ENCODE data around the gene SIL1. TPM values are rescaled to one million over a fixed set of nuclear protein-coding genes. Genes with fewer than 3 reads are reported as not detected.

SIL1 gene
- total and polyA plus RNA-seq, 2 of the 4 experiments (the other 2 are of a cell fraction), result 56.1 to 66.0 TPM

DNA sequence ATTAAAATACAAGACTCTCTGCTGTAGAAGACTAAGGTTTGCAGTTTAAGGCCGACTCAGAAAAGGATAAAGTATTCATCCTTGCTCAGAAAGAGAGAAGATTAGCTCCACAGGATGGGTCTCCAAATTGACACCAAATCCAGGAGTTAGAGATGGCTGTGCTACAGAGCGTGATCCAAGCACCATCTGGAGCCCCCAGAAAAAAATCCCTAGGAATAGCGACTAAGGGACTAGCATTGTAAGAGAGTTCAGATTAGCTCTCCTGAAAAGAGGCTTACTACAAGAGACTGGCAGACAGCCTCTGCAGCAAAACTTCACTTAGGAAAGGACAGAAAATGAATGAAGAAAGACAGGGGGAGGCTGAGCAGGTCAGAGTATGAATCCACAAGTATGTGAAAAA is 3.7 kb downstream of the SIL1 start:
- H2BK120ac ChIP-seq (ENCODE audit: low read depth, low read length), result no peak overlapping the region
- in situ Hi-C loops (cut with MboI; ENCODE audit: low sequenced_read_pairs) (no loop called here), intact Hi-C loops (cut with micrococcal nuclease) (no loop called here), dilution Hi-C loops (cut with HindIII; ENCODE audit: low sequenced_read_pairs, unreplicated experiment) (no loop called here)
- BruUV-seq (replicated peaks), result no TSS peak
- H3K27ac ChIP-seq (ENCODE audit: insufficient read depth, low read length), result no peak overlapping the region
- H3K14ac ChIP-seq (replicated peaks; ENCODE audit: low read depth, low read length), result no peak overlapping the region
- no CpG with 5 or more reads among the region's 3 CpGs for WGBS, 2 experiments (ENCODE audit: extremely low coverage in 2 of 2, insufficient read length in 1 of 2)
- H3K56ac ChIP-seq (ENCODE audit: extremely low read depth, insufficient read depth, low read length), result no peak overlapping the region
- TF ChIP-seq MAFK (IDR thresholded peaks at IDR 0.05; ENCODE audit: low read depth, low read length) (no peak), MXI1 (IDR thresholded peaks at IDR 0.05; ENCODE audit: borderline replicate concordance, low read depth, low read length) (no peak), NFE2L2 (IDR thresholded peaks at IDR 0.05; ENCODE audit: low read depth, low read length) (no peak), CHD1 (IDR thresholded peaks at IDR 0.05; ENCODE audit: low read depth, low read length) (no peak), FOS (IDR thresholded peaks at IDR 0.05; ENCODE audit: low read depth, low read length) (no peak), RCOR1 (IDR thresholded peaks at IDR 0.05; ENCODE audit: insufficient replicate concordance, low read length) (no peak)
- TF ChIP-seq, protein P1, sequence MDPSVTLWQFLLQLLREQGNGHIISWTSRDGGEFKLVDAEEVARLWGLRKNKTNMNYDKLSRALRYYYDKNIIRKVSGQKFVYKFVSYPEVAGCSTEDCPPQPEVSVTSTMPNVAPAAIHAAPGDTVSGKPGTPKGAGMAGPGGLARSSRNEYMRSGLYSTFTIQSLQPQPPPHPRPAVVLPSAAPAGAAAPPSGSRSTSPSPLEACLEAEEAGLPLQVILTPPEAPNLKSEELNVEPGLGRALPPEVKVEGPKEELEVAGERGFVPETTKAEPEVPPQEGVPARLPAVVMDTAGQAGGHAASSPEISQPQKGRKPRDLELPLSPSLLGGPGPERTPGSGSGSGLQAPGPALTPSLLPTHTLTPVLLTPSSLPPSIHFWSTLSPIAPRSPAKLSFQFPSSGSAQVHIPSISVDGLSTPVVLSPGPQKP (IDR thresholded peaks at IDR 0.05; ENCODE audit: borderline replicate concordance, low read depth, low read length), result no peak
- H3K9me1 ChIP-seq (ENCODE audit: insufficient read depth, low read length), result 0 out of 2 replicates have a peak, but pooled peaks cover 4% of the 10 kb centered on the region
- no peak overlapping the region for H2AK5ac ChIP-seq (ENCODE audit: low read depth, low read length)
- peaks cover 5% of the 10 kb centered on the region for H3K4me1 ChIP-seq (ENCODE audit: control insufficient read depth, insufficient read depth, low read length)
- no peaks in the 10 kb centered on the region for H3K27me3 ChIP-seq (ENCODE audit: control insufficient read depth, insufficient read depth, low read length)
- DNase-seq, result no peak
- no peaks in the 10 kb centered on the region for H4K20me1 ChIP-seq (ENCODE audit: insufficient read depth, low read length)
- H3K4me2 ChIP-seq (ENCODE audit: low read depth, low read length), result no peak overlapping the region
- no peak overlapping the region for H3K4ac ChIP-seq (ENCODE audit: low read depth, low read length)
- H4K8ac ChIP-seq (ENCODE audit: low read depth in 2 of 2, low read length in 2 of 2), result no peak overlapping the region
- no peaks in the 10 kb centered on the region for H3K9me3 ChIP-seq (ENCODE audit: control insufficient read depth, insufficient read depth, low read length)
- no peak overlapping the region for H3K18ac ChIP-seq (ENCODE audit: low read depth, low read length)
- no peak overlapping the region for H2AK9ac ChIP-seq (replicated peaks; ENCODE audit: low read depth, low read length, poor library complexity)
- H3K9ac ChIP-seq (ENCODE audit: low read depth, low read length), result no peak overlapping the region
- no peak overlapping the region for H3K4me3 ChIP-seq (ENCODE audit: insufficient read depth, low read depth, low read length)
- no peak overlapping the region for H4K91ac ChIP-seq (ENCODE audit: insufficient read depth, low read depth, low read length)
- H2AFZ ChIP-seq (replicated peaks; ENCODE audit: low read length, poor library complexity), result no peak overlapping the region
- ChIA-PET CTCF (no interaction called here), POLR2A (ENCODE audit: unreplicated experiment) (no interaction called here)
- ATAC-seq (ENCODE audit: low read depth), result no peak
- no peak overlapping the region for H2BK5ac ChIP-seq (ENCODE audit: low read depth, low read length, poor library complexity, severe bottlenecking)
- no peak overlapping the region for H4K5ac ChIP-seq (ENCODE audit: low read depth, low read length)
- H3K23ac ChIP-seq (ENCODE audit: low read depth, low read length), result no peak overlapping the region
- no peak overlapping the region for H2BK15ac ChIP-seq (ENCODE audit: low read depth, low read length)
- peaks cover 34 to 46% of the 10 kb centered on the region in 2 experiments for H3K79me1 ChIP-seq (ENCODE audit: low read depth in 1 of 2, low read length in 2 of 2)
- H2BK20ac ChIP-seq (ENCODE audit: low read depth, low read length), result no peak overlapping the region
- H3K36me3 ChIP-seq (ENCODE audit: control insufficient read depth, insufficient read depth, low read length), result no peaks in the 10 kb centered on the region
